ENCODE data around the gene PPP1R9B. TPM values are rescaled to one million over a fixed set of nuclear protein-coding genes. Genes with fewer than 3 reads are reported as not detected.
A peak's percentile ranks its signal among the peaks of the same experiment; 100 is the strongest.

PPP1R9B gene
- total and polyA plus RNA-seq, 2 experiments from 2014 or later, result 5.1 to 26.2 TPM

DNA sequence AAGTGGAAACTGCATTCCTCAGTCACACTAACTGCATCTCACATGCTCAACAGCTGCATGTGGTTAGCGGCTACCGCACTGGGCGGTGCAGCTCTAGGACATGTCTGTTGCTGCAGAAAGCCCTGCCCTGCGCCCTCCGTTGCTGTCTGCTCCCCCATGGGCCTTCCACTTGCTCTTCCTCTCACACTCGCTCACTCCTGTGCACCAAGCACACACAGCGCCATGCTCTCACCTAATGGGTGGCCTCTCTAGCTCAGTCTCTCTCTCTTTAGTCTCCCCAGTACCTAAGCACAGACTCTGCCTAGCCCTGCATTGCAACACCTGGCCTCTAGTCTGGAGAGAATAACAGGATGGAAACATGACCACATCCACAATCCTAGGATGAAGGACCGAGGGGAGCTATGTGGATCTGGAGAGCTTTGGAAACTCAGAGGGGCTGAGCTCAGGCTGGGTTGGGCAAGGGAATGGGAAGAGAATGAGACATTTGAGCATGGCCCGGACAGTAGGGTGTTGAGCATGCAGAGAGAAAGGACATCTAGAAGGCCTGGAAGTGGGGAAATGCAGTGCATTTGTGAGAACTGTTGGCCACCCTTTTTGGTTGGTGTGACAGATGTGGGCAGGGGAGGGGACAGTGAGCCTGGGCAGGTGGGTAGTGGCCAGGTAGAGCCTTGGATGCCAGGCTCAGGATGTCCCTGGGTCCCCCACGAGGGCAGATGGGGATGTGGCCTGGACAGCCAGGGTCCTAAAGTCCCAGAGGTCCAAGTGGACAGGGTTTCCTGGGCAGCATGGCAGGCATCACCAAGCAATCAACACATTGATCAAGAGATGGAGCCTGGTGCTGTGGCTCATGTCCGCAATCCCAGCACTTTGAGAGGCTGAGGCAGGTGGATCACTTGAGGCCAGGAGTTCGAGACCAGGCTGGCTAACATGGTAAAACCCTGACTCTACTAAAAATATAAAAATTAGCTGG lies 31.4 kb upstream of the PPP1R9B start:
- Histone ChIP-seq H3K4me2 (no peak overlapping the region), H3K27ac (peak overlapping the region; percentile 59), H2AFZ (no peak overlapping the region), H3K4me1 (ENCODE audit: insufficient read depth) (peaks cover 22% of the 10 kb centered on the region), H3K9me2 (replicated peaks; ENCODE audit: insufficient read depth) (no peaks in the 10 kb centered on the region), H3K9me3 (ENCODE audit: low read depth) (no peaks in the 10 kb centered on the region), H3K27me3 (no peaks in the 10 kb centered on the region), H3K79me2 (no peaks in the 10 kb centered on the region), H3K36me3 (replicated peaks; ENCODE audit: insufficient read depth, low read depth) (no peaks in the 10 kb centered on the region), H4K20me1 (ENCODE audit: insufficient read depth, poor library complexity, severe bottlenecking) (peaks cover 4% of the 10 kb centered on the region), H3K4me3 (no peak overlapping the region)
- DNase-seq (ENCODE audit: low spot score), result no peak
- WGBS (ENCODE audit: low lambda C conversion rate, missing lambda C conversion rate), result 68% methylated on average over 12 of the region's 12 CpGs
- TF ChIP-seq, protein P1, sequence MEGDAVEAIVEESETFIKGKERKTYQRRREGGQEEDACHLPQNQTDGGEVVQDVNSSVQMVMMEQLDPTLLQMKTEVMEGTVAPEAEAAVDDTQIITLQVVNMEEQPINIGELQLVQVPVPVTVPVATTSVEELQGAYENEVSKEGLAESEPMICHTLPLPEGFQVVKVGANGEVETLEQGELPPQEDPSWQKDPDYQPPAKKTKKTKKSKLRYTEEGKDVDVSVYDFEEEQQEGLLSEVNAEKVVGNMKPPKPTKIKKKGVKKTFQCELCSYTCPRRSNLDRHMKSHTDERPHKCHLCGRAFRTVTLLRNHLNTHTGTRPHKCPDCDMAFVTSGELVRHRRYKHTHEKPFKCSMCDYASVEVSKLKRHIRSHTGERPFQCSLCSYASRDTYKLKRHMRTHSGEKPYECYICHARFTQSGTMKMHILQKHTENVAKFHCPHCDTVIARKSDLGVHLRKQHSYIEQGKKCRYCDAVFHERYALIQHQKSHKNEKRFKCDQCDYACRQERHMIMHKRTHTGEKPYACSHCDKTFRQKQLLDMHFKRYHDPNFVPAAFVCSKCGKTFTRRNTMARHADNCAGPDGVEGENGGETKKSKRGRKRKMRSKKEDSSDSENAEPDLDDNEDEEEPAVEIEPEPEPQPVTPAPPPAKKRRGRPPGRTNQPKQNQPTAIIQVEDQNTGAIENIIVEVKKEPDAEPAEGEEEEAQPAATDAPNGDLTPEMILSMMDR (IDR thresholded peaks at IDR 0.05; ENCODE audit: poor library complexity), result no peak
- TF ChIP-seq EZH2 (IDR thresholded peaks at IDR 0.05; ENCODE audit: borderline replicate concordance), result no peak
- TF ChIP-seq EZH2phosphoT487 (IDR thresholded peaks at IDR 0.05; ENCODE audit: low read depth, severe bottlenecking, unreplicated experiment), result no peak

DNA sequence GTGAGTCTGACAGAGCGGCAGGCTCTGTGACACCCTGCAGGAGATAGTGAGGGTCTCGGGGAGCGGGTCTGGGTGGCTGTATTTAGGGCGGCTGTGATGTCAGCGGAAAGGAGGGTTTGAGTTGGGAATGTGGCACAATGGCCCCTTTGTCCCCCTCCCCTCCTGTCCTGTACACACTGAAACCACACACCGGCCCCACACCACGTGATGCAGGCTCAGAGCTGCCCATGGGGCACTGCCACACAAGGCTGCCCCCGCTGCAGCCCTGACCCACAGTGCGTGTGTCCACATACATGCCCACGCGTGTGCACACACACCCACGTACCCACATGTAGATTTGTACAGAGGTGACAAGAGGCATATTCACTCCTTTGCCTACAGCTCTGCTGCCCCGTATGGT lies 30.7 kb upstream of the PPP1R9B start:
- Histone ChIP-seq H3K4me3 (no peak overlapping the region), H3K36me3 (replicated peaks; ENCODE audit: insufficient read depth, low read depth) (no peaks in the 10 kb centered on the region), H3K4me1 (ENCODE audit: insufficient read depth) (peaks cover 27% of the 10 kb centered on the region), H3K27ac (peak overlapping the region; percentile 59), H3K27me3 (no peaks in the 10 kb centered on the region), H2AFZ (no peak overlapping the region), H3K79me2 (no peaks in the 10 kb centered on the region), H3K4me2 (no peak overlapping the region), H3K9me2 (replicated peaks; ENCODE audit: insufficient read depth) (no peaks in the 10 kb centered on the region), H3K9me3 (ENCODE audit: low read depth) (no peaks in the 10 kb centered on the region), H4K20me1 (ENCODE audit: insufficient read depth, poor library complexity, severe bottlenecking) (no peaks in the 10 kb centered on the region)
- WGBS (ENCODE audit: low lambda C conversion rate, missing lambda C conversion rate), result 84% methylated on average over 13 of the region's 13 CpGs
- DNase-seq (ENCODE audit: low spot score), result no peak
- TF ChIP-seq, protein P1 (IDR thresholded peaks at IDR 0.05; ENCODE audit: poor library complexity), result no peak
- TF ChIP-seq EZH2 (IDR thresholded peaks at IDR 0.05; ENCODE audit: borderline replicate concordance) (no peak), EZH2phosphoT487 (IDR thresholded peaks at IDR 0.05; ENCODE audit: low read depth, severe bottlenecking, unreplicated experiment) (no peak)

- TF ChIP-seq EZH2phosphoT487 (IDR thresholded peaks at IDR 0.05; ENCODE audit: low read depth, severe bottlenecking, unreplicated experiment), result no peak
- TF ChIP-seq, protein P1 (IDR thresholded peaks at IDR 0.05; ENCODE audit: poor library complexity), result no peak
- TF ChIP-seq EZH2 (IDR thresholded peaks at IDR 0.05; ENCODE audit: borderline replicate concordance), result no peak
- Histone ChIP-seq H3K4me3 (no peak overlapping the region), H3K27me3 (no peaks in the 10 kb centered on the region), H4K20me1 (ENCODE audit: insufficient read depth, poor library complexity, severe bottlenecking) (no peaks in the 10 kb centered on the region), H3K9me2 (replicated peaks; ENCODE audit: insufficient read depth) (no peaks in the 10 kb centered on the region), H3K4me1 (ENCODE audit: insufficient read depth) (peaks cover 33% of the 10 kb centered on the region), H2AFZ (no peak overlapping the region), H3K9me3 (ENCODE audit: low read depth) (no peaks in the 10 kb centered on the region), H3K79me2 (no peaks in the 10 kb centered on the region), H3K4me2 (no peak overlapping the region), H3K27ac (no peak overlapping the region), H3K36me3 (replicated peaks; ENCODE audit: insufficient read depth, low read depth) (no peaks in the 10 kb centered on the region)
- DNase-seq (ENCODE audit: low spot score), result no peak
- 78% methylated on average over 12 of the region's 12 CpGs for WGBS (ENCODE audit: low lambda C conversion rate, missing lambda C conversion rate)
Measured at GRCh38 chr17:50180620-50181019, 30.1 kb upstream of the PPP1R9B start.

All from hepatocyte (in vitro differentiated cells).